ENCODE measurements around the gene EDIL3. TPM values are rescaled to one million over a fixed set of nuclear protein-coding genes. Genes with fewer than 3 reads are reported as not detected.

EDIL3 gene
- total RNA-seq, 3 donors from 2014 or later = 29.7 to 39.8 (median 39.6) TPM

- ATAC-seq (no peak), DNase-seq (no peak)
- no peaks in the 10 kb centered on the region for H3K9me3 ChIP-seq
- TF ChIP-seq, protein P1, sequence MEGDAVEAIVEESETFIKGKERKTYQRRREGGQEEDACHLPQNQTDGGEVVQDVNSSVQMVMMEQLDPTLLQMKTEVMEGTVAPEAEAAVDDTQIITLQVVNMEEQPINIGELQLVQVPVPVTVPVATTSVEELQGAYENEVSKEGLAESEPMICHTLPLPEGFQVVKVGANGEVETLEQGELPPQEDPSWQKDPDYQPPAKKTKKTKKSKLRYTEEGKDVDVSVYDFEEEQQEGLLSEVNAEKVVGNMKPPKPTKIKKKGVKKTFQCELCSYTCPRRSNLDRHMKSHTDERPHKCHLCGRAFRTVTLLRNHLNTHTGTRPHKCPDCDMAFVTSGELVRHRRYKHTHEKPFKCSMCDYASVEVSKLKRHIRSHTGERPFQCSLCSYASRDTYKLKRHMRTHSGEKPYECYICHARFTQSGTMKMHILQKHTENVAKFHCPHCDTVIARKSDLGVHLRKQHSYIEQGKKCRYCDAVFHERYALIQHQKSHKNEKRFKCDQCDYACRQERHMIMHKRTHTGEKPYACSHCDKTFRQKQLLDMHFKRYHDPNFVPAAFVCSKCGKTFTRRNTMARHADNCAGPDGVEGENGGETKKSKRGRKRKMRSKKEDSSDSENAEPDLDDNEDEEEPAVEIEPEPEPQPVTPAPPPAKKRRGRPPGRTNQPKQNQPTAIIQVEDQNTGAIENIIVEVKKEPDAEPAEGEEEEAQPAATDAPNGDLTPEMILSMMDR (IDR thresholded peaks at IDR 0.05) = no peak
- no peaks in the 10 kb centered on the region for H3K36me3 ChIP-seq (ENCODE audit: low read depth)
- H3K4me1 ChIP-seq (ENCODE audit: low read depth) = no peaks in the 10 kb centered on the region
- intact Hi-C loops (cut with DNase I, micrococcal nuclease) = no loop called here
- no peak overlapping the region for H3K4me3 ChIP-seq
Measured at GRCh38 chr5:84292788-84293653, 91.7 kb downstream of the EDIL3 start.

DNA sequence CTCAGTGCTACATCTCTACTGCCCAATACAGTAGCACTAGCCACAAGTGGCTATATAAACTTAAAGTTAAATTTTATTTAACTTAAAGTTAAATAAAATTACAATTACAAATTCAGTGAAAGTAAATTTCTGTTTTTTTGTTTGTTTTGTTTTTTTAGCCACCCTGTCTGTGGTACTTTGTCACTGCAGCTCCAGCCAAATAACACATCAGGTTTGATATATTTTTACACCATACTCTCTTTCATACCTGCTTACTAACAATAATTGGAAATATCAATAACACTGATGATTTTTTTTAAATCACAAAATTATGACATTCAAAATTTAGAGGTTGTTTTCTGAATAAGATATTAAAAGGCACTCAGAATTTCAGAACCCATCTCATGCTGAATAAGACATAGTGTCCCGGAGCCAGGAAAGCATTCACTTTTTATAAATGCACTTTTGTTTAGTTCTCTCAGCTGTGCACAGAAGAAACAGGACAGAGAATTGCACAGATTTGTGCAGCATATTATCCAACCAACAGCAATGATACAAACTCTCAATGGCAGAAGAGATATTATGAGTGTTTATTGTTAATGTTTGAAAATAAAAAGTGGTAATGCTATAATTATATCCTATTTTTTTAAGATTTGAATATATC lies 92.6 kb downstream of the EDIL3 start:
- Histone ChIP-seq H3K4me3 (no peak overlapping the region), H3K4me1 (ENCODE audit: low read depth) (no peaks in the 10 kb centered on the region), H3K36me3 (ENCODE audit: low read depth) (no peaks in the 10 kb centered on the region), H3K9me3 (no peaks in the 10 kb centered on the region)
- intact Hi-C loops (cut with DNase I, micrococcal nuclease) = no loop called here
- no peak for DNase-seq
- TF ChIP-seq, protein P1 (IDR thresholded peaks at IDR 0.05) = no peak
- no peak for ATAC-seq

DNA sequence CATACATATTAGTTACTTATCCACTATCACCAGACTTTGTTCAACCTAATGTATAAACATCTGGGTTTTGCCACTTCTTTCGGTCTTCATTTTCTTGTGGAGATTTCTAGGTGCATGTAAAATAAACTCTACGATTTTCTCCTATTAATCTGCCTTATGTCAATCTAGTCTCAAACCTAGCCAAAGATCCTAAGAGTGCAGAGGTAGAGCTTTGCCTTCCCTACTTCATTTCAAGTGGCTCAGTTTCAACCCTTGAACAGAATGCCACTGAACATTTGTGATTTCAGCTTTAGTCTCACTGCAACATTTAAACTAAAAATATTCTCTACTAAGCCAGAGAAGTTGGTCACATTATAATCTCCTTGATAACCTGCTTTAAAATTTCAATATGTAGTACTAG lies 94.0 kb downstream of the EDIL3 start:
- TF ChIP-seq, protein P1 (IDR thresholded peaks at IDR 0.05) = no peak
- Histone ChIP-seq H3K4me1 (ENCODE audit: low read depth) (no peaks in the 10 kb centered on the region), H3K9me3 (no peaks in the 10 kb centered on the region), H3K4me3 (no peak overlapping the region), H3K36me3 (ENCODE audit: low read depth) (no peaks in the 10 kb centered on the region)
- intact Hi-C loops (cut with DNase I, micrococcal nuclease) = no loop called here
- no peak for DNase-seq
- no peak for ATAC-seq

- no peaks in the 10 kb centered on the region for H3K9me3 ChIP-seq
- DNase-seq = no peak
- ATAC-seq = no peak
- H3K4me1 ChIP-seq (ENCODE audit: low read depth) = no peaks in the 10 kb centered on the region
- no peak overlapping the region for H3K4me3 ChIP-seq
- H3K36me3 ChIP-seq (ENCODE audit: low read depth) = no peaks in the 10 kb centered on the region
- intact Hi-C loops (cut with DNase I, micrococcal nuclease) = no loop called here
- TF ChIP-seq, protein P1 (IDR thresholded peaks at IDR 0.05) = no peak
Measured at GRCh38 chr5:84290161-84290560, 94.5 kb downstream of the EDIL3 start.

DNA sequence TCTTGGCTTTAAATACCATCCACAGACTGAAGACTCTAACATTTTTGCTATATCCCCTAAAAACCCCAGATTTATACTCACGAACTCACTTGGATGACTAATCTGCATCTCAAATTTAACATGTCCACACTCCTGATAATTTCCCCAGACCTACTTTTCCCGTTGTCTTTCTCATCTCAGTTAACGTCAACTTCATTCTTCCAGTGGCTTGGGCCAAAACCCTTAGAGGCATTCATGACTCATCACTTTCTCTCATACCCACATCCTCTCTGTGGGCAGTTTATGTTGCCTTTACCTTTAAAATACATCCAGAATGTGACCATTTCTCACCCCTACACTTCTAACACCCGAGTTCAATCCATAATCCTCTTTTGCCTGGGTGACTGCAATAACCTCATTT lies 96.7 kb downstream of the EDIL3 start:
- no peaks in the 10 kb centered on the region for H3K4me1 ChIP-seq (ENCODE audit: low read depth)
- no peaks in the 10 kb centered on the region for H3K9me3 ChIP-seq
- intact Hi-C loops (cut with DNase I, micrococcal nuclease) = no loop called here
- H3K4me3 ChIP-seq = no peak overlapping the region
- no peaks in the 10 kb centered on the region for H3K36me3 ChIP-seq (ENCODE audit: low read depth)
- DNase-seq = no peak
- ATAC-seq = no peak
- TF ChIP-seq, protein P1 (IDR thresholded peaks at IDR 0.05) = no peak
